Measurements from ENCODE around the gene BBS9. TPM values are rescaled to one million over a fixed set of nuclear protein-coding genes. Genes with fewer than 3 reads are reported as not detected.

The BBS9 gene
- total and polyA plus RNA-seq, 2 experiments from 2014 or later, result 10.2 to 15.0 TPM

GRCh38 chr7:33190688-33191304 lies 61.4 kb downstream of the BBS9 start:
- 92 to 95% methylated on average over 2 of the region's 2 CpGs for WGBS, 2 experiments (ENCODE audit: low coverage in 1 of 2, low lambda C conversion rate in 2 of 2, missing lambda C conversion rate in 2 of 2)
- peaks cover 12% of the 10 kb centered on the region for H3F3A ChIP-seq (ENCODE audit: insufficient read depth)
- H3K27me3 ChIP-seq (replicated peaks; ENCODE audit: insufficient read depth), result no peaks in the 10 kb centered on the region
- no peaks in the 10 kb centered on the region for H3K9me2 ChIP-seq (ENCODE audit: insufficient read depth)
- no peaks in the 10 kb centered on the region for H3K36me3 ChIP-seq (ENCODE audit: low read depth)
- no peak overlapping the region for H3K4me2 ChIP-seq (ENCODE audit: unreplicated experiment)
- H3K79me2 ChIP-seq (ENCODE audit: insufficient read depth), result no peaks in the 10 kb centered on the region
- DNase-seq, result no peak
- no peak overlapping the region for H3K4me3 ChIP-seq
- no peaks in the 10 kb centered on the region for H3K9me3 ChIP-seq (ENCODE audit: low read depth)
- H3K9ac ChIP-seq, result no peak overlapping the region
- TF ChIP-seq EZH2phosphoT487 (IDR thresholded peaks at IDR 0.05; ENCODE audit: insufficient read depth, low read depth), result no peak
- TF ChIP-seq EZH2 (IDR thresholded peaks at IDR 0.05; ENCODE audit: insufficient read depth, poor library complexity, severe bottlenecking), result no peak
- H4K20me1 ChIP-seq (ENCODE audit: insufficient read depth), result no peaks in the 10 kb centered on the region
- peaks cover 20% of the 10 kb centered on the region for H3K4me1 ChIP-seq (ENCODE audit: insufficient read depth)
- H3K27ac ChIP-seq, result no peak overlapping the region
- H2AFZ ChIP-seq, result no peak overlapping the region
- in situ Hi-C loops (cut with MboI), result no loop called here

- H3K4me1 ChIP-seq (ENCODE audit: insufficient read depth), result peaks cover 20% of the 10 kb centered on the region
- H3K9me3 ChIP-seq (ENCODE audit: low read depth), result no peaks in the 10 kb centered on the region
- peaks cover 13% of the 10 kb centered on the region for H3F3A ChIP-seq (ENCODE audit: insufficient read depth)
- DNase-seq, result no peak
- H3K36me3 ChIP-seq (ENCODE audit: low read depth), result no peaks in the 10 kb centered on the region
- no peak overlapping the region for H3K4me2 ChIP-seq (ENCODE audit: unreplicated experiment)
- H3K27ac ChIP-seq, result no peak overlapping the region
- no peaks in the 10 kb centered on the region for H4K20me1 ChIP-seq (ENCODE audit: insufficient read depth)
- H2AFZ ChIP-seq, result no peak overlapping the region
- H3K9me2 ChIP-seq (ENCODE audit: insufficient read depth), result no peaks in the 10 kb centered on the region
- no peak overlapping the region for H3K4me3 ChIP-seq
- no peak for TF ChIP-seq EZH2 (IDR thresholded peaks at IDR 0.05; ENCODE audit: insufficient read depth, poor library complexity, severe bottlenecking)
- no peak for TF ChIP-seq EZH2phosphoT487 (IDR thresholded peaks at IDR 0.05; ENCODE audit: insufficient read depth, low read depth)
- in situ Hi-C loops (cut with MboI), result no loop called here
- no peak overlapping the region for H3K9ac ChIP-seq
- no peaks in the 10 kb centered on the region for H3K79me2 ChIP-seq (ENCODE audit: insufficient read depth)
- H3K27me3 ChIP-seq (replicated peaks; ENCODE audit: insufficient read depth), result no peaks in the 10 kb centered on the region
Observed at GRCh38 chr7:33191340-33191739, 62.0 kb downstream of the BBS9 start.

- DNase-seq, result no peak
- no peaks in the 10 kb centered on the region for H3K79me2 ChIP-seq (ENCODE audit: insufficient read depth)
- in situ Hi-C loops (cut with MboI), result no loop called here
- WGBS, 2 experiments (ENCODE audit: low coverage in 1 of 2, low lambda C conversion rate in 2 of 2, missing lambda C conversion rate in 2 of 2), result 70 to 74% methylated on average over 2 of the region's 2 CpGs
- H3K4me2 ChIP-seq (ENCODE audit: unreplicated experiment), result no peak overlapping the region
- H4K20me1 ChIP-seq (ENCODE audit: insufficient read depth), result no peaks in the 10 kb centered on the region
- H3K9me3 ChIP-seq (ENCODE audit: low read depth), result no peaks in the 10 kb centered on the region
- no peaks in the 10 kb centered on the region for H3K36me3 ChIP-seq (ENCODE audit: low read depth)
- H3K27ac ChIP-seq, result no peak overlapping the region
- TF ChIP-seq EZH2phosphoT487 (IDR thresholded peaks at IDR 0.05; ENCODE audit: insufficient read depth, low read depth) (no peak), EZH2 (IDR thresholded peaks at IDR 0.05; ENCODE audit: insufficient read depth, poor library complexity, severe bottlenecking) (no peak)
- no peak overlapping the region for H3K4me3 ChIP-seq
- H2AFZ ChIP-seq, result no peak overlapping the region
- no peaks in the 10 kb centered on the region for H3K9me2 ChIP-seq (ENCODE audit: insufficient read depth)
- H3K4me1 ChIP-seq (ENCODE audit: insufficient read depth), result peaks cover 18% of the 10 kb centered on the region
- peaks cover 13% of the 10 kb centered on the region for H3F3A ChIP-seq (ENCODE audit: insufficient read depth)
- H3K27me3 ChIP-seq (replicated peaks; ENCODE audit: insufficient read depth), result no peaks in the 10 kb centered on the region
- H3K9ac ChIP-seq, result no peak overlapping the region
Observed at GRCh38 chr7:33192695-33193291, 63.4 kb downstream of the BBS9 start.

- no peak for DNase-seq
- H3K4me2 ChIP-seq (ENCODE audit: unreplicated experiment), result no peak overlapping the region
- no peaks in the 10 kb centered on the region for H3K9me3 ChIP-seq (ENCODE audit: low read depth)
- H3K9me2 ChIP-seq (ENCODE audit: insufficient read depth), result no peaks in the 10 kb centered on the region
- no peak overlapping the region for H3K27ac ChIP-seq
- in situ Hi-C loops (cut with MboI), result no loop called here
- no peak overlapping the region for H3K4me3 ChIP-seq
- no peaks in the 10 kb centered on the region for H3K79me2 ChIP-seq (ENCODE audit: insufficient read depth)
- H3K27me3 ChIP-seq (replicated peaks; ENCODE audit: insufficient read depth), result no peaks in the 10 kb centered on the region
- TF ChIP-seq EZH2 (IDR thresholded peaks at IDR 0.05; ENCODE audit: insufficient read depth, poor library complexity, severe bottlenecking) (no peak), EZH2phosphoT487 (IDR thresholded peaks at IDR 0.05; ENCODE audit: insufficient read depth, low read depth) (no peak)
- peaks cover 18% of the 10 kb centered on the region for H3K4me1 ChIP-seq (ENCODE audit: insufficient read depth)
- no peaks in the 10 kb centered on the region for H3K36me3 ChIP-seq (ENCODE audit: low read depth)
- no peak overlapping the region for H3K9ac ChIP-seq
- H3F3A ChIP-seq (ENCODE audit: insufficient read depth), result peaks cover 13% of the 10 kb centered on the region
- H4K20me1 ChIP-seq (ENCODE audit: insufficient read depth), result no peaks in the 10 kb centered on the region
- no peak overlapping the region for H2AFZ ChIP-seq
- WGBS, 2 experiments (ENCODE audit: low coverage in 1 of 2, low lambda C conversion rate in 2 of 2, missing lambda C conversion rate in 2 of 2), result 97 to 100% methylated on average over 3 of the region's 3 CpGs
Observed at GRCh38 chr7:33193308-33193864, 64.0 kb downstream of the BBS9 start.

All from GM23248 (cell line).